IPS-NIHi11 (cell line): ENCODE measurements around the gene MIDN.

ENCODE experiments used
- DNase-seq: peaks from one replicate; pipeline ENCODE4 v3.0.0; 2012; ENCODE audit warnings: mixed read lengths, low spot score

Gene MIDN

GRCh38 chr19:1220976-1221903, 27.1 kb upstream of the MIDN start:
- peak; percentile 81 for DNase-seq

GRCh38 chr19:1221904-1222255, 26.5 kb upstream of the MIDN start:
- DNase-seq: no peak

GRCh38 chr19:1222394-1222793, 26.0 kb upstream of the MIDN start:
- DNase-seq: no peak

GRCh38 chr19:1223018-1223855, 25.1 kb upstream of the MIDN start:
- DNase-seq: peak; percentile 87

- no peak for DNase-seq
Measured at GRCh38 chr19:1224047-1224825, 24.1 kb upstream of the MIDN start.

GRCh38 chr19:1224847-1225246, 23.5 kb upstream of the MIDN start:
- DNase-seq: no peak

- DNase-seq: no peak
Measured at GRCh38 chr19:1225440-1226226, 22.8 kb upstream of the MIDN start.

- no peak for DNase-seq
Measured at GRCh38 chr19:1226227-1226518, 22.2 kb upstream of the MIDN start.

- DNase-seq: no peak
Measured at GRCh38 chr19:1226522-1227303, 21.7 kb upstream of the MIDN start.

GRCh38 chr19:1227304-1228054, 20.9 kb upstream of the MIDN start:
- DNase-seq: peak; percentile 70

- no peak for DNase-seq
Measured at GRCh38 chr19:1228161-1228957, 20.0 kb upstream of the MIDN start.

GRCh38 chr19:1229056-1229923, 19.1 kb upstream of the MIDN start:
- DNase-seq: no peak

GRCh38 chr19:1229924-1230782, 18.2 kb upstream of the MIDN start:
- no peak for DNase-seq

- peak; percentile 61 for DNase-seq
Measured at GRCh38 chr19:1230783-1231489, 17.4 kb upstream of the MIDN start.

GRCh38 chr19:1231729-1232637, 16.4 kb upstream of the MIDN start:
- DNase-seq: no peak

- DNase-seq: no peak
Measured at GRCh38 chr19:1232652-1233072, 15.7 kb upstream of the MIDN start.
